ENCODE results near the gene ZNF512B. TPM values are rescaled to one million over a fixed set of nuclear protein-coding genes. Genes with fewer than 3 reads are reported as not detected.
"Not testable (repeated sequence)": the region's sequence is repeated elsewhere in the genome, so short reads cannot be mapped to it uniquely, and the experiment has no call there.

ZNF512B gene
- total RNA-seq, 1 experiment from 2014 or later, result 10.3 TPM

- TF ChIP-seq CTCF (IDR thresholded peaks at IDR 0.05 in 2 of 3, conservative IDR thresholded peaks at IDR 0.05 in 1 of 3; ENCODE audit: borderline replicate concordance in 1 of 3, insufficient read depth in 1 of 3, low read depth in 2 of 3, low read length in 2 of 3), result no peak
- Histone ChIP-seq H3K79me2 (ENCODE audit: insufficient read depth, low read length) (peaks cover 4% of the 10 kb centered on the region; the same call in 1 of the 2 replicates), H2AFZ (ENCODE audit: low read depth, low read length, poor library complexity, severe bottlenecking) (no peak overlapping the region), H3K27ac (ENCODE audit: low read depth, low read length) (no peak overlapping the region), H3K9ac (ENCODE audit: low read length) (0 out of 2 replicates have a peak overlapping the region, but pooled peaks have one; percentile 62), H3K4me2 (ENCODE audit: low read length) (no peak overlapping the region), H3K36me3 (ENCODE audit: control insufficient read depth in 1 of 2, insufficient read depth in 2 of 2, low read length in 2 of 2) (no peaks in the 10 kb centered on the region), H4K20me1 (ENCODE audit: insufficient read depth) (no peaks in the 10 kb centered on the region), H3K4me3 (replicated peaks in 1 of 2; ENCODE audit: low read depth in 1 of 2, low read length in 2 of 2) (no peak overlapping the region), H3K27me3 (ENCODE audit: insufficient read depth, low read length) (no peaks in the 10 kb centered on the region), H3K4me1 (ENCODE audit: control insufficient read depth in 1 of 2, insufficient read depth in 2 of 2, low read length in 2 of 2) (peaks cover 21 to 42% of the 10 kb centered on the region in 2 experiments), H3K9me2 (ENCODE audit: insufficient read depth) (no peaks in the 10 kb centered on the region), H3K9me3 (ENCODE audit: control insufficient read depth in 1 of 2, insufficient read depth in 1 of 2, low read depth in 1 of 2, low read length in 2 of 2) (no peaks in the 10 kb centered on the region)
- no peak for ATAC-seq
- CTCF ChIA-PET, result interaction anchor here (1.4 to 2.1 kb wide), 2 partner anchors 434 kb away, joined by 4 to 30 read pairs; partner anchors contain the start of gene PTK6
- POLR2A ChIA-PET, result interaction anchor here (0.7 kb wide), 1 partner anchor 55 kb away, joined by 3 read pairs; no protein-coding TSS in a partner anchor
- RAD21 ChIA-PET (ENCODE audit: low non-redundant PET in 1 of 2, low total read pairs in 2 of 2, uncharacterized antibody in 2 of 2, unreplicated experiment in 2 of 2), result no interaction called here
- no peak for DNase-seq (ENCODE audit: low read depth, low spot score)
- no TSS peak for BruUV-seq (replicated peaks)
- intact Hi-C loops (cut with micrococcal nuclease), result loop anchor here (1.0 to 10.0 kb wide), 3 partner anchors 63 to 188 kb away; partner anchors contain the start of genes ABHD16B and TPD52L2
Observed at GRCh38 chr20:63972312-63973159, 2.8 kb upstream of the ZNF512B start.

GRCh38 chr20:63971960-63972311 is 2.2 kb upstream of the ZNF512B start:
- not testable (repeated sequence) for BruUV-seq (replicated peaks)
- RAD21 ChIA-PET (ENCODE audit: low non-redundant PET in 1 of 2, low total read pairs in 2 of 2, uncharacterized antibody in 2 of 2, unreplicated experiment in 2 of 2), result interaction anchor here in 1 of 2 experiments (0.6 kb wide), 1 partner anchor 434 kb away, joined by 7 read pairs; no protein-coding TSS in a partner anchor

More at GRCh38 chr20:63971960-63972311, 2.2 kb upstream of the ZNF512B start:
- H3K9me2 ChIP-seq (ENCODE audit: insufficient read depth); H2AFZ ChIP-seq (ENCODE audit: low read depth, low read length, poor library complexity, severe bottlenecking); H3K79me2 ChIP-seq (ENCODE audit: insufficient read depth, low read length); DNase-seq (ENCODE audit: low read depth, low spot score); H3K27me3 ChIP-seq (ENCODE audit: insufficient read depth, low read length); H3K9ac ChIP-seq (ENCODE audit: low read length); H3K4me2 ChIP-seq (ENCODE audit: low read length); H3K4me3 ChIP-seq (replicated peaks in 1 of 2; ENCODE audit: low read depth in 1 of 2, low read length in 2 of 2); H3K36me3 ChIP-seq (ENCODE audit: control insufficient read depth in 1 of 2, insufficient read depth in 2 of 2, low read length in 2 of 2); H4K20me1 ChIP-seq (ENCODE audit: insufficient read depth); H3K27ac ChIP-seq (ENCODE audit: low read depth, low read length); POLR2A ChIA-PET; ATAC-seq; H3K9me3 ChIP-seq (ENCODE audit: control insufficient read depth in 1 of 2, insufficient read depth in 1 of 2, low read depth in 1 of 2, low read length in 2 of 2): not testable (repeated sequence)
- intact Hi-C loops (cut with micrococcal nuclease), result loop anchor here (10.0 kb wide), 2 partner anchors 107 to 187 kb away; partner anchors contain the start of genes ABHD16B and TPD52L2
- CTCF ChIA-PET, result interaction anchor here (1.4 kb wide), 1 partner anchor 434 kb away, joined by 4 read pairs; no protein-coding TSS in a partner anchor
- peaks cover 21 to 37% of the 10 kb centered on the region in 2 experiments for H3K4me1 ChIP-seq (ENCODE audit: control insufficient read depth in 1 of 2, insufficient read depth in 2 of 2, low read length in 2 of 2)

Measured in HCT116 (cell line).